ENCODE data around the gene TESPA1. TPM values are rescaled to one million over a fixed set of nuclear protein-coding genes. Genes with fewer than 3 reads are reported as not detected.
"Not testable (repeated sequence)": the region's sequence is repeated elsewhere in the genome, so short reads cannot be mapped to it uniquely, and the experiment has no call there.

The TESPA1 gene
- total RNA-seq, 1 donor from 2014 or later = not detected

DNA sequence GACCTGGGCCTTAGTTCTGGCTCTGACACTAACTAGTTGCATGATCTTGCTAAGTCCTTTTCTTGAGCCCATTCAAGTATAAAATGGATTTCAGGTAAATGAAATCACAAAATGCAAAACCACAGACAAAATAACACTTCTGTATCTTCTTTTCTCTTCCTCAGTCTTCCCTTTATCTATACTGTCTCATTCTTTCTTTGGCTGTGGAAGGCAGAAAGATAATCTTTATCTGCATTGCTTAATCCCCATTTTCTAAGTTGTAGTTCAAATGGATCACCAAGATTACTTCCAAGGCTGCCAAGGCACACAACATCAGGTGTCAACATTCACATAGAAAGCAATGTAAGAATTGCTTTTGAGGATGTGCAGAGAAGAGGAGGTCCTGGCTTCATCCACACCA lies 30.3 kb downstream of the TESPA1 start:
- no peaks in the 10 kb centered on the region for H3K36me3 Mint-ChIP-seq (ENCODE audit: low read depth)
- H3K9me3 Mint-ChIP-seq = no peaks in the 10 kb centered on the region
- H3K27ac Mint-ChIP-seq (ENCODE audit: unreplicated experiment) = no peak overlapping the region
- DNase-seq (ENCODE audit: low read depth, low spot score) = no peak
- no peak overlapping the region for H3K4me3 Mint-ChIP-seq
- TF ChIP-seq, protein P1, sequence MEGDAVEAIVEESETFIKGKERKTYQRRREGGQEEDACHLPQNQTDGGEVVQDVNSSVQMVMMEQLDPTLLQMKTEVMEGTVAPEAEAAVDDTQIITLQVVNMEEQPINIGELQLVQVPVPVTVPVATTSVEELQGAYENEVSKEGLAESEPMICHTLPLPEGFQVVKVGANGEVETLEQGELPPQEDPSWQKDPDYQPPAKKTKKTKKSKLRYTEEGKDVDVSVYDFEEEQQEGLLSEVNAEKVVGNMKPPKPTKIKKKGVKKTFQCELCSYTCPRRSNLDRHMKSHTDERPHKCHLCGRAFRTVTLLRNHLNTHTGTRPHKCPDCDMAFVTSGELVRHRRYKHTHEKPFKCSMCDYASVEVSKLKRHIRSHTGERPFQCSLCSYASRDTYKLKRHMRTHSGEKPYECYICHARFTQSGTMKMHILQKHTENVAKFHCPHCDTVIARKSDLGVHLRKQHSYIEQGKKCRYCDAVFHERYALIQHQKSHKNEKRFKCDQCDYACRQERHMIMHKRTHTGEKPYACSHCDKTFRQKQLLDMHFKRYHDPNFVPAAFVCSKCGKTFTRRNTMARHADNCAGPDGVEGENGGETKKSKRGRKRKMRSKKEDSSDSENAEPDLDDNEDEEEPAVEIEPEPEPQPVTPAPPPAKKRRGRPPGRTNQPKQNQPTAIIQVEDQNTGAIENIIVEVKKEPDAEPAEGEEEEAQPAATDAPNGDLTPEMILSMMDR (conservative IDR thresholded peaks at IDR 0.05) = no peak
- H3K27me3 Mint-ChIP-seq (ENCODE audit: low read depth) = peaks cover 16% of the 10 kb centered on the region
- H3K4me1 Mint-ChIP-seq = no peaks in the 10 kb centered on the region

DNA sequence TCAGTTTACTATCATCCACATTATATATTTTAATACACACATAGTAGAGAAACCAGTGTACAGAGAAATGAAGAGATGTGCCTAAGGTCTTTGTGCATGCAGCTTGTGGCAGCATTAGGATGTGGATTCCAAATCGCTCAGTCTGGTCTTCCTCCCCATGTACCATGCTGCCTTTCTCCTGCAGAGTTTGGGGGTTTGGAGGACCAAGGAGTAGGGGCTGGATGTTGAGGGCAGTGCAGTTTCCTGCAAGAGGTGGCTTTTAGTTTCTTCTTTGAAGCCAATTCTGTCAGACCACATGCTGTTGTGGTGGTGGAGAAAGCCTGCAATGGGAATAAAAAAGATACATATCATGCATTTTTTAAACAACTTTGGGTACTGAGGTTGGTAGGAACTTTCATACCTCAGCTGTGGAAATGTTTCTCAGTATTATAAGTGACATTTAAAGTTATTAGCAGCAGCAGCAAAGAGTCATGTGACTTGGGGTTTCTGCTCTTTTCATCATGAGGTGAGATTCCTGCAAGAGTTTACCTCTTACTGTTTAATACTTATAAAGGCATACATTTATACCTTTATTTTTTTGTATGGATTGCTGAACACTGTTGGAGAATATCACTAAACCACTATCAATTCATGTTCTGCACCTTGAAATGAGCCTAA lies 34.4 kb downstream of the TESPA1 start:
- TF ChIP-seq, protein P1 (conservative IDR thresholded peaks at IDR 0.05) = no peak
- no peak for DNase-seq (ENCODE audit: low read depth, low spot score)
- H3K9me3 Mint-ChIP-seq = no peaks in the 10 kb centered on the region
- H3K36me3 Mint-ChIP-seq (ENCODE audit: low read depth) = no peaks in the 10 kb centered on the region
- no peak overlapping the region for H3K4me3 Mint-ChIP-seq
- peaks cover 10% of the 10 kb centered on the region for H3K27me3 Mint-ChIP-seq (ENCODE audit: low read depth)
- no peaks in the 10 kb centered on the region for H3K4me1 Mint-ChIP-seq
- H3K27ac Mint-ChIP-seq (ENCODE audit: unreplicated experiment) = no peak overlapping the region

DNA sequence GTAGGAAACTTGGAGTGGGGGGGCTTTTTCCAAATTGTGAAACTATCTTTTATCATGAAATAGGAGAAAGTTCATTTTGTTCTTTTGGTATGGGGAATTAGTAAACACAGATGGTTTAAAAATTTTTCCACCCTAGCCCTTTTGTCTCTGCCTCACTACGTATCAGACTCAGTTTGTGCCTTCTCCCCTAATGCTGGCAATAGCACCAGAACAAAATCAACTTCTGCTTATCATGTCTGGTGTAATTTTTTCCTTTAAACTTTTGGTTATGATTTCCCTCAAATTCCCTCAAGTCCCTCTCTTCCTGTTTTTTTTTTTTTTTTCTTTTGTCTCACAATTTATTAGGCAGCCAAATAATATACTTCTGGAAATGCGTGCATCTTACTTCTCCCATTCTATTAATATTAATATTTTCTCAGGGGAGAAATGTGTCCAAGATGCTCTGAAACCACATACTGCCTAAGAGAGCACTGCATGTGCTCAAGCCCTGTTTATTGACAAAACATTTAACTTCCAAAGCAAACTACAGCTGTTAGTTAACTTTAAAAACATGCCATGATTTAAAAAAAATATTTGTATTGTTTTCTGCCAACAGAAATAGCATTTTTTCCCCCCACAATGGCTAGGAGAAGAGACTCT lies 35.4 kb downstream of the TESPA1 start:
- Mint-ChIP-seq H3K9me3 (no peaks in the 10 kb centered on the region), H3K27ac (ENCODE audit: unreplicated experiment) (no peak overlapping the region), H3K4me3 (no peak overlapping the region), H3K36me3 (ENCODE audit: low read depth) (no peaks in the 10 kb centered on the region), H3K27me3 (ENCODE audit: low read depth) (peaks cover 10% of the 10 kb centered on the region), H3K4me1 (no peaks in the 10 kb centered on the region)
- no peak for DNase-seq (ENCODE audit: low read depth, low spot score)
- TF ChIP-seq, protein P1 (conservative IDR thresholded peaks at IDR 0.05) = no peak

DNA sequence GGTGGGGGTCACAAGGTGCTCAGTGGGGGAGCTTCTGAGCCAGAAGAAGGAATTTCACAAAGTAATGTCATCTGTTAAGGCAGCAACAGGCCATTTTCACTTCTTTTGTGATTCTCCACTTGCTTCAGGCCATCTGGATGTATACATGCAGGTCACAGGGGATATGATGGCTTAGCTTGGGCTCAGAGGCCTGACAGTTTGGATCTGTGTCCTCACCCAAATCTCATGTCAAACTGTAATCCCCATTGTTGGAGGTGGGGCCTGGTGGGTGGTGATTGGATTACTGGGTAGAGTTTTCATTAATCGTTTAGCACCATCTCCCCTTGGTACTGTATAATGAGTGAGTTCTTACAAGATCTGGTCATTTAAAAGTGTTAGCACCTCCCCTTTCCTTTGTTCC lies 36.4 kb downstream of the TESPA1 start:
- Mint-ChIP-seq H3K27ac (ENCODE audit: unreplicated experiment) (no peak overlapping the region), H3K4me3 (no peak overlapping the region), H3K27me3 (ENCODE audit: low read depth) (peaks cover 10% of the 10 kb centered on the region), H3K4me1 (no peaks in the 10 kb centered on the region), H3K36me3 (ENCODE audit: low read depth) (no peaks in the 10 kb centered on the region), H3K9me3 (no peaks in the 10 kb centered on the region)
- TF ChIP-seq, protein P1 (conservative IDR thresholded peaks at IDR 0.05) = no peak
- DNase-seq (ENCODE audit: low read depth, low spot score) = no peak

DNA sequence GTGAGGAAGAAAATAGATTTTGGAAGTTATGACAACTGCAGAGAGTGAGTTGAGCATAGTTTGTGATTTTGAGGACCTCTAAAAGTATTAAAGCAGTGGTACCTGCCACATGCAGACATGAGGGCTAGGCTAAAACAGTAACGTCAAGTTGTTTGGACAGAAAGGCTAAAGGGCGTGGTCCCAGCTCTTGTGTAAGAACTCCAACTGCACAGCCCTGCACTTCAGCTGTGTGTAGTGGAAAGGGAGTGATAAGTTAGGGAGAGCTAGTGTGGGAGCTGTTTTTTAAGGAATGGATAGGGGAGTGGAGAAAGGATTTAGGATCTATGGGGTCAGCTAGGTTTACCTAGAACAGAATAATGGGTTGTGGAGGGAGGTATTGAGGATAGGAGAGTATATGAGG lies 39.5 kb downstream of the TESPA1 start:
- peaks cover 12% of the 10 kb centered on the region for H3K4me1 Mint-ChIP-seq
- H3K4me3 Mint-ChIP-seq = no peak overlapping the region
- peaks cover 4% of the 10 kb centered on the region for H3K27me3 Mint-ChIP-seq (ENCODE audit: low read depth)
- H3K9me3 Mint-ChIP-seq = no peaks in the 10 kb centered on the region
- H3K36me3 Mint-ChIP-seq (ENCODE audit: low read depth) = no peaks in the 10 kb centered on the region
- TF ChIP-seq, protein P1 (conservative IDR thresholded peaks at IDR 0.05) = no peak
- H3K27ac Mint-ChIP-seq (ENCODE audit: unreplicated experiment) = no peak overlapping the region
- DNase-seq (ENCODE audit: low read depth, low spot score) = no peak

DNA sequence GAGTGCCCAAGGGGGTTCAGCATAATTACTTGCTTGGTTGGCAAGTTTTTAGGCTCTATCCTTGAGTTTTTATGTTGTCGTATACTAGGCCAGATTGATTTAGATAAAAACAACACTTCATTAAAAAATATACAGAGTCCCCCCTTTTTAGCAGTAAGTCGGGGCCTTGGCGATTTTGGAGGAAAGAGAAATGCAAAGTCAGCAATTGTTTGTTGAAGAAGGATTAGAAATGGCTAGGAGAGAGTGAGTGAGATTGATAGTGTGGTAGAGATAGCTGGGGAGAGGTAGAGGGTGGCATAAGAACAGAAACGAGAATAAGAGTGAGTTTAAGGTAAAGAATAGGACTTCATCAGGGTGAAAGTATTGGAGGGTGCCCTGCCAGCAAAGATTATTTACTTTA lies 41.3 kb downstream of the TESPA1 start:
- H3K36me3 Mint-ChIP-seq (ENCODE audit: low read depth) = not testable (repeated sequence)

More for the DNA sequence above, 41.3 kb downstream of the TESPA1 start:
- not testable (repeated sequence) for H3K4me3 Mint-ChIP-seq; H3K9me3 Mint-ChIP-seq; DNase-seq (ENCODE audit: low read depth, low spot score); H3K27me3 Mint-ChIP-seq (ENCODE audit: low read depth); H3K27ac Mint-ChIP-seq (ENCODE audit: unreplicated experiment)
- peaks cover 12% of the 10 kb centered on the region for H3K4me1 Mint-ChIP-seq

Measured in neural crest cell (in vitro differentiated cells).